ENCODE results near the gene UQCRHL.
"Not testable (repeated sequence)": the region's sequence is repeated elsewhere in the genome, so short reads cannot be mapped to it uniquely, and the experiment has no call there.

DNA sequence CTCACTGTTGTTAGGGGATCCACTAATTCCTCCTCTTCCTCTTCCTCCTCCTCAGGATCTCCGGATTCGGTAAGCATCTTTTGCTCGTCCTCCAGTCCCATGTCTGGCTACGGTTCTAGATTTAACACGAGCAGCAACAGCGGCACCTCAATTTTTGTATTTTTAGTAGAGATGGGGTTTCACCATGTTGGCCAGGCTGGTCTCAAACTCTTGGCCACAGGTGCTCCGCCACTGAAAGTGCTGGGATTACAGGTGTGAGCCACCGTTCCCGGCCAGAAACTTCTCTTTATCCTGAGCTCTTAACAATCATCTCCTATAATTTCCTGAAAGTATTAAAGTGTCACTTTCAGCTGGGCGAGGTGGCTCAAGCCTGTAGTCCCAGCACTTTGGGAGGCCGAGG lies at the start of gene UQCRHL:
- TF ChIP-seq EGR1 (IDR thresholded peaks at IDR 0.05; ENCODE audit: borderline replicate concordance, low read depth, low read length); RXRA (IDR thresholded peaks at IDR 0.05; ENCODE audit: insufficient read depth, low read depth, low read length): not testable (repeated sequence)

All from H1 (cell line).